HL-60/S4 treated with phorbol 12-myristate 13-acetate at 8.2 ng/mL for 4 days and 3 days (cell line): ENCODE data around the gene GBP2.

ENCODE experiments used
- in situ Hi-C: fragments of 300-500 bp; cut with MboI; formaldehyde crosslinking; loops from 2 replicates; pipeline ENCODE4 v1.15.0; 2022; ENCODE audit warnings: low sequenced_read_pairs

Gene GBP2

GRCh38 chr1:89068291-89068690 lies 57.6 kb downstream of the GBP2 start:
- in situ Hi-C loops = no loop called here

GRCh38 chr1:89065079-89065868 lies 60.6 kb downstream of the GBP2 start, which contains the start of gene GBP1:
TSS of gene GBP1 (minus strand) at chr1:89065208. CDS start at chr1:89063234, 1,974 bp downstream.
- in situ Hi-C loops = no loop called here

DNA sequence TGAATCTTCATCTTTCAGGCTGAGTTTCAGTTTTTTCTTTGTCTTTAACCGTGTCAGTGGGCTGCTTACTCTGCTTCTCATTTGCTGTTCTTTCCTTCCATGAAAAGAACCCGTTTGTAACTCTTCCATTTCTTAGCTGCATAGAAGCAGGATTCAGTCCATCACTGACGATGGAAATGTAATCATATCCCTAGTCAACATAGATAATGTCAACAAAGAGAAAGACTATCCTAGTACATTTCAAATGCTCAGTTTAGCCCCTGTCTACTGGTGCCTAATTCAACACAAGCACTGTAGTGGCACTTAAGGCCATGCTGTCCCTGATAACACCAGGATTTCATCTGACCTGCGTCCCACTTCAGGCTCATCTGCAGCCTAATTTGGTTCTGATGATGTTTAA lies 61.3 kb downstream of the GBP2 start:
- in situ Hi-C loops = no loop called here

DNA sequence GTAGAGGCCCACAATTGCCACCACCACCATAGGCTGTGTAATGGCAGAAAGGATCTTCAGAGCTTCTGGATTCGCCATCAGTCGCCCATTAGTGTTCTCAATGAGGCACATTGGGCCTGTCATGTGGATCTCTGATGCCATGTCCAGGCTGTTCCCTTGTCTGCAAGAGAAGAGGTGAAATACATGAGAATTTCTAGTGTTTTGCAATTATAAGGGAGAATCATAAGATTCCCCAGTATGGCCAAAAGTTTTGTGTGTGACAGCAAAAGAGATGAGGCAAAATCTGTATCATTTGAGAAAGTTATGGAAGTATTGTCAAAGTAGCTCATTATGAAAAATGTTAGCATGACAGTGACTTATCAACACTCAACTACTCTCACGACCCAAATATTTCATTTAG lies 62.8 kb downstream of the GBP2 start:
- in situ Hi-C loops = no loop called here

GRCh38 chr1:89060091-89060490 lies 65.8 kb downstream of the GBP2 start:
- in situ Hi-C loops = no loop called here
